GM23338 (cell line): Measurements from ENCODE around the gene NLRP1. TPM values are rescaled to one million over a fixed set of nuclear protein-coding genes. Genes with fewer than 3 reads are reported as not detected.

Experiments
- ATAC-seq: fragments of 200-7000 bp; cut with Tn5 transposase; 3 replicates; pipeline ENCODE4 v1.9.1; 2020
- DNase-seq: peaks from one replicate; pipeline ENCODE4 v3.0.0-alpha.2; 2015; ENCODE audit warnings: low spot score
- H2AFZ ChIP-seq: fragments of 200-600 bp; sonication (generic); 2 replicates; pipeline ENCODE4 v1.8.0; 2016; ENCODE audit warnings: antibody characterized with exemption, mild to moderate bottlenecking, moderate library complexity
- H3F3A ChIP-seq: fragments of 200-600 bp; sonication (generic); replicated peaks from 2 replicates; pipeline ENCODE4 v1.8.0; 2017; ENCODE audit warnings: antibody characterized with exemption, mixed run types, low read depth
- H3K27ac ChIP-seq: fragments of 200-600 bp; sonication (generic); 2 replicates; pipeline ENCODE4 v1.6.1; 2016; ENCODE audit warnings: low read depth
- H3K27me3 ChIP-seq: fragments of 200-600 bp; sonication (generic); 2 replicates; pipeline ENCODE4 v1.8.0; 2016; ENCODE audit warnings: mild to moderate bottlenecking, mixed run types, moderate library complexity; ENCODE audit not compliant: insufficient read depth
- H3K36me3 ChIP-seq: fragments of 200-600 bp; sonication (generic); 2 replicates; pipeline ENCODE4 v1.8.0; 2016; ENCODE audit warnings: mild to moderate bottlenecking; ENCODE audit not compliant: insufficient read depth
- H3K4me1 ChIP-seq: fragments of 200-600 bp; sonication (generic); 2 replicates; pipeline ENCODE4 v1.8.0; 2016; ENCODE audit warnings: mild to moderate bottlenecking, moderate library complexity; ENCODE audit not compliant: insufficient read depth
- H3K4me2 ChIP-seq: fragments of 200-600 bp; sonication (generic); 2 replicates; pipeline ENCODE4 v1.7.1; 2017; ENCODE audit warnings: mixed run types
- H3K4me3 ChIP-seq: fragments of 200-600 bp; sonication (generic); 2 replicates; pipeline ENCODE4 v1.6.1; 2016; ENCODE audit warnings: mixed run types
- H3K79me2 ChIP-seq: fragments of 200-600 bp; sonication (generic); replicated peaks from 2 replicates; pipeline ENCODE4 v1.8.0; 2017; ENCODE audit warnings: mild to moderate bottlenecking; ENCODE audit not compliant: insufficient read depth
- H3K9me2 ChIP-seq: fragments of 200-600 bp; sonication (generic); 2 replicates; pipeline ENCODE4 v1.8.0; 2017; ENCODE audit not compliant: insufficient read depth
- H4K20me1 ChIP-seq: fragments of 200-600 bp; sonication (generic); replicated peaks from 2 replicates; pipeline ENCODE4 v1.8.0; 2017; ENCODE audit warnings: mild to moderate bottlenecking; ENCODE audit not compliant: insufficient read depth
- H3K27ac Mint-ChIP-seq: 2 replicates; pipeline ENCODE4 v1.8.0; 2020; ENCODE audit warnings: inconsistent platforms, mild to moderate bottlenecking, moderate library complexity, mixed read lengths
- H3K27me3 Mint-ChIP-seq: 3 replicates; pipeline ENCODE4 v1.8.0; 2022; ENCODE audit warnings: low read depth, mild to moderate bottlenecking, moderate library complexity, mixed read lengths, inconsistent platforms; ENCODE audit not compliant: insufficient read depth, poor library complexity
- H3K36me3 Mint-ChIP-seq: 3 replicates; pipeline ENCODE4 v1.8.0; 2021; ENCODE audit warnings: low read depth, mild to moderate bottlenecking, inconsistent platforms, moderate library complexity, mixed read lengths
- H3K4me1 Mint-ChIP-seq: 3 replicates; pipeline ENCODE4 v1.8.0; 2020; ENCODE audit warnings: mild to moderate bottlenecking, inconsistent platforms, mixed read lengths
- H3K4me3 Mint-ChIP-seq: 3 replicates; pipeline ENCODE4 v1.8.0; 2021; ENCODE audit warnings: moderate library complexity, mild to moderate bottlenecking, inconsistent platforms, mixed read lengths
- H3K9me3 Mint-ChIP-seq: 3 replicates; pipeline ENCODE4 v1.8.0; 2020; ENCODE audit warnings: moderate library complexity, mild to moderate bottlenecking, inconsistent platforms, mixed read lengths
- REST ChIP-seq: IDR thresholded peaks from one replicate; pipeline ENCODE4 v1.6.1; 2018; ENCODE audit warnings: antibody characterized with exemption; ENCODE audit not compliant: unreplicated experiment
- ZNF114 ChIP-seq: fragments of 250-450 bp; sonication (Bioruptor Pico); IDR thresholded peaks from 2 replicates; pipeline ENCODE4 v1.5.0; 2020; ENCODE audit warnings: mild to moderate bottlenecking, moderate library complexity
- ZNF462 ChIP-seq: fragments of 250-450 bp; sonication (Bioruptor Pico); IDR thresholded peaks from 2 replicates; pipeline ENCODE4 v1.5.0; 2020; ENCODE audit warnings: mild to moderate bottlenecking, moderate library complexity
- polyA plus RNA-seq: library from polyadenylated mRNA; unstranded; fragments of >200 nt; fragmentation: Nextera tagmentation; extraction: Ambion mirVana; gene quantifications from 2 replicates; pipeline ENCODE4 v1.2.1, GENCODE V29; 2016
- total RNA-seq: library from RNA; depleted of rRNA; stranded (reverse); fragments of >200 nt; shearing (Covaris generic); gene quantifications from 2 replicates; pipeline ENCODE4 v1.2.3, GENCODE V29; 2014

The NLRP1 gene
- total and polyA plus RNA-seq, 2 experiments from 2014 or later, result 7.6 to 16.2 TPM

GRCh38 chr17:5596421-5596820 lies 12.1 kb upstream of the NLRP1 start:
- TF ChIP-seq ZNF462 (no peak), ZNF114 (no peak), REST (no peak)
- Mint-ChIP-seq H3K27me3 (peaks cover 3% of the 10 kb centered on the region), H3K4me3 (no peak overlapping the region), H3K4me1 (peaks cover 3% of the 10 kb centered on the region; the same call in 2 of the 3 replicates), H3K9me3 (no peaks in the 10 kb centered on the region), H3K36me3 (no peaks in the 10 kb centered on the region), H3K27ac (no peak overlapping the region)
- no peak for ATAC-seq
- Histone ChIP-seq H2AFZ (no peak overlapping the region), H3F3A (no peaks in the 10 kb centered on the region), H3K4me2 (no peak overlapping the region), H3K79me2 (no peaks in the 10 kb centered on the region), H3K4me3 (no peak overlapping the region), H3K27me3 (no peaks in the 10 kb centered on the region), H3K9me2 (no peaks in the 10 kb centered on the region), H3K4me1 (no peaks in the 10 kb centered on the region), H3K27ac (no peak overlapping the region), H4K20me1 (no peaks in the 10 kb centered on the region), H3K36me3 (no peaks in the 10 kb centered on the region)
- DNase-seq, result no peak
